Stimulated activated CD4-positive, alpha-beta T cell treated with anti-CD3 and anti-CD28 coated beads, Interleukin-12 subunit alpha, Interleukin-12 subunit beta, amount 100 ng/mL, for 24 hours (primary cell): Measurements from ENCODE around the gene PKP1.

Experiments used
- DNase-seq, 2 experiments: peaks; one replicate each; pipeline ENCODE4 v3.0.0-alpha.2; 2020; ENCODE audit warnings: low read depth in 2 of 2

PKP1 gene

GRCh38 chr1:201350884-201351283 lies 67.6 kb downstream of the PKP1 start:
- DNase-seq = no peak

DNA sequence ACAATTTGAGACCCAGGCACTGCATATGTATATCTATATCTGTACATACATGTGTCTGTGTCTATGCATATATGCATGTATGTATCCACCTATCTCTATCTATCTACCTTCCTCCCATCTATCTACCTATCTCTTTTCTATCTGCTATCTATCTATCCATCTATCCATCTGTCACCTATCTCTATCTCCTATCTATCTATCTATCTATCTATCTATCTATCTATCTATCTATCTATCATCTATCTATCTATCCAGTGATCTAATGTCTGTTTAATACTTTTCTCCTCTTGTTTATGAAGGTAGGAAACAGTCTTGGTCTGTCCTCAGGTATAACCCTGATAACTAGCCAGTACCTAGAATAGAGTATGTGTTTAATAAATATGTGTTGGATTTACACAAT lies 68.3 kb downstream of the PKP1 start:
- no peak for DNase-seq

DNA sequence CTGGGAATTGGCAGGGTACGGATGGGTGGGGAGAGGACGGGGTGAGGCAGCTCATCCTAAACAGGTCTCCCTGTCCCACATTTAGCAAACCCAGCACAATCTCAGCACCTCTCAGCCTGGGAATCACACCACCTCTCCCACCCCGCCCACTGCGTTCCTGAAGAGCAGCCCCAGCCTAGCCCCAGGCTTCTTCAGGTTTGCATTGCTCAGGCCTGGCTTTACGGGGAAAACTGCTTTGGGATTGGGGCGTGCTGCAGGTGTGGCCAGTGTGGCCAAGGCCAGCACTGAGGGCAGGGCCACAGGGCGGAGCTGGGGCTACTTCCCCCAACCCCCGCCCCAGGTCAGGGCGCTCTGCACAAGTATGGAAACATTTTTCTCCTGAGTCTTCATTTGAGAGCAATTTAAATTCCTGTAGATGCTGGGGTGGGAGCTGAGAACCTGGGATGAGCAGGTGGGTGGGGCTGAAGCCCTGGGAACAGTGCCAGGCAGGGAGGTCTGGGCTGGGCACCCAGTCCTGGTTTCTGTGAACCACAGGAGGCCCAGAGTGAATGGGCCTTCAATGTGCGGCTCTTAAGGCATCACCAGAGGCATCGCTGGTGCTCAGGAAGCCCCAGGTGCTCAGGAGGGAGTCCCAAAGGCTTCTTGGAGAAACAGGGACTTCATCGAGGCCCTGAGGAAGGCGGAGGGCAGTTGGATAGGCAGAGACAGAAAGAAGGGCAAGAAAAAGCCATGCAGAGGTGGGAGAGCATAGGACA lies 70.1 kb downstream of the PKP1 start:
- no peak for DNase-seq

GRCh38 chr1:201354151-201354900 lies 71.0 kb downstream of the PKP1 start:
- DNase-seq = no peak

- no peak for DNase-seq
These were observed 71.6 kb downstream of the PKP1 start for GRCh38 chr1:201354901-201355295.

DNA sequence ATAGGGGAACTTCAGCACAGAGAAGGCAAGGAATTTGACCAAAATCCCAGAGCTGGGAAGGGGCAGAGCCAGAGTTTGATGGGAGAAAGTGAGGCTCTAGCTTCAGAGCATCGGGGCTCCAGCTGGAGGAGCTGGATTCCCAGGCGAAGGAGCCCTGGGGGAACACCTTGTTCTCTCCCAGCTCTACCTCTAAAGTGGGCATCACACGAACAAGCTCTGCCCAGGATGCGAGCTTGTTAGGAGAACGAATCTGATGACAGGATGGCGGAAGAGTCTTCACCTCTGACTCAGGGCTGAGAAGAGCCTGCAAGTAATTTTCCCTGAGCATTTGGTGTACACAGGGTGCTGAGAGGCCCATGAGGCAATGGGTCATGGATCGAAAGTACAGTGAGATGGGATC lies 72.2 kb downstream of the PKP1 start:
- DNase-seq = no peak

GRCh38 chr1:201356236-201356635 lies 72.9 kb downstream of the PKP1 start:
- no peak for DNase-seq

DNA sequence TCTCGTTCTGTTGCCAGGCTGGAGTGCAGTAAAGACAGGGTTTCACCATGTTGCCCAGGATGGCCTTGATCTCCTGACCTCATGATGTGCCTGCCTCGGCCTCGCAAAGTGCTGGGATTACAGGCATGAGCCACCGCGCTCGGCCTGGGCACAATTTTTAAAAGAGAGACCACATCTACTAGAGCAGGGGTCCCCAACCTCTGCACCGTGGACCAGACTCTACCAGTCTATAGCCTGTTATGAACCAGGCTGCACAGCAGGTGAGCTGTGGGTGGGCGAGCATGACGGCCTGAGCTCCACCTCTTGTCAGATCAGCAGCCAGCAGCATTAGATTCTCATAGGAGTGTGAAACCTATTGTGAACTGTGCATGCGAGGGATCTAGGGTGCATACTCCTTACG lies 73.4 kb downstream of the PKP1 start:
- DNase-seq = no peak

- DNase-seq = no peak
These were observed 73.9 kb downstream of the PKP1 start for GRCh38 chr1:201357211-201357610.

DNA sequence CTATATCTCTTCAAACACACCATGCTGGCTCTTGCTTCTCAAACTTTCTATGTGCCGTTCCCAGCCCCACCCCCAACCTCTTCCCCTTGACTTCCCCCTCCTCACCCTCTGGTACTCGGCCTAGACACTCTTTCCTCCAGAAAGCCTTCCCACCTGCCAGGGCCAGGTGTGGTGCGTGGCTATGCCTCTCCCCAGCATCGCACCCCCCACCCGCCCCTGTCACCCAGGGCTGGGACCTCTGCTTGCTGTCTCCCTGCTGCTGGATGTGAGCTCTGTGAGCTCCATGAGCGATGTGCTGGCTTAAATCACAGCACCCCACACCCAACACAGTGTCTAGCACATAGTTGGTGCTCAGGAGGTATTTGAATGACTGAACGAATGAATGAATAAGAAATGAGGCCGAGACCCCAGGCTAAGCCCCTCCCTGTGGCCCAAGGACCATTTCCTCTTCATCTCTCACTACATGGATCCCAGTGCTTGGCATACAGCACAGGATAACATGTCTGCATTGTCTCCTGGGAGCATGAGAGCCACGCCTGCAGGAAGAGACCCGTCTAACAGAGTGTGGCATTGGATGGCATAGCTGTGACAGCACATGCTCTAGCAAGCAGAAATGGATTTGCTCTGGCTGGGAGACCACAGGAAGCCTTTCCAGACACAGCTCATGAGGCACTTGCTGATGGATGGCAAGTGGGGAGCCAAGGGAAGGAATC lies 74.5 kb downstream of the PKP1 start:
- no peak for DNase-seq

- no peak for DNase-seq
These were observed 75.3 kb downstream of the PKP1 start for GRCh38 chr1:201358596-201358995.

DNA sequence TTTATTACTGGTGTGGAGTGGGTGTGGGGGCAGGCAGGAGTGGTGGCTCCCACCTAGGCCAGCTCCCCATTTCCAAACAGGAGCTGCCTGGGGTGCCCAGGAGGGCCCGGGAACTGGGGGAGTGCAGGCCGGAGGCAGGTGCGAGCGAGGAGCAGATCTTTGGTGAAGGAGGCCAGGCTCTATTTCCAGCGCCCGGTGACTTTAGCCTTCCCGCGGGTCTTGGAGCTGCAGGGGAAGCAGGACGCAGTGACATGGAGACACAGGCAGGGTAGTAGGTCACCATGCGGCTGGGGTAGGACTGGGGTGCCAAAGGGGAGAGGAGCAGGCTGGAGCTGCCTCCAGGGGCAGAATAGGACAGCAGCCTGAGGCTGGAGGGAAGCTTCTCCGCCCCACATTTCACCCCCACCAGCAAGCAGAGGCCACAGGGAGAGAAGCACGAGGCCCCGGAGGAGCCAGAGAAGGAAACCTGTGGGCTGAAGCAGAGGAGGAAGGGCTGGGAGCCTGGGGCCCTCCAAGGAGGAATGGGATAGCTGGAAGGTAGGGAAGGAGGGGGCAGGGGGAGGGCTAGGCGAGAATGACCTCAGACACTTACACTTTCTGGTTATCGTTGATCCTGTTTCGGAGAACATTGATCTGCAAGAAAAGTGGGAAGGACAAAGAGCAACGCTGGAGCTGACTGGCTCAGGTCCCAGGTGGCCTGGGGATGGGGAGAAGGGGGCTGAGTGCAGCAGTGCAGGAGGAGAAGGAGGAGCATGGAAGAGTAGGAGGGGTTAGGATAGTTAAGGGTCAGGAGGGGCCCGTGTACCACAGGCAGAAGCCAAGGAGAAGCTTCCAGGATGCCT lies 75.9 kb downstream of the PKP1 start:
- no peak for DNase-seq

DNA sequence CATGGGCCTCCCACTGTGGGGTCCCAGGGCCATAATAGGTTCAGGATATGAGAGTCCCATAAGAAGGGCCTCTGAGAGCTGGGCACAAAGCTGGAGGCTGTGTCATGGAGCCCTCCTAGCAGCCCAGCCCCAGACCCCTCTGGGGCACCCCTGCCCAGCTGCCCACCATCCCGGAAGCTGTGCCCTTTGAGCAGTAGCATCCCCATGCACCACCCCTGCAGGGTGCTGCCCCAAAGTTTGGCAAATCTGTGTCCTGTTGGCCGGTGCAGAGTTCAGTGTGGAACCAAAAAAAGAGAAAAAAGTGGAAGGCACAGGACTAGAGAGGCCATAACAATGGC lies 76.5 kb downstream of the PKP1 start:
- DNase-seq = no peak

DNA sequence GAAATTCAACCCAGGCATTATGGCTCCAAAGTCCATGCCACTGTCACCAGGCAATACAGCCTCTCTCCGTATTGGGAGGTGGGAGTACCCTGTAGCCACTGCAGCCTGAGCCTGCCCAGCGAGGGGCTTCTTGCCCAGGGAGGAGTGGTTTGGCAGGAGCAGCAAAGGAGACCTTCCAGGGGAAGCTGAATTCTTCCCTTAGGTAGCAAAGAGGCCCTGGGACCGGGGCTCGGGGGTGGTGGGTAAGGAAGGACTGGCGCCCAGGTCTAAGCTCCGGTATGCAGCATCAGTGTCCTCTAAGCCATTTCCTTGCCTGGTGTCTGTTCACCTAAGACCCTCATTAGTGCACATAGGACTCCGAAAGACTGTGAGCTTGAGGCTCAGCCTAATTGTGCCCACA lies 77.2 kb downstream of the PKP1 start:
- DNase-seq = no peak

DNA sequence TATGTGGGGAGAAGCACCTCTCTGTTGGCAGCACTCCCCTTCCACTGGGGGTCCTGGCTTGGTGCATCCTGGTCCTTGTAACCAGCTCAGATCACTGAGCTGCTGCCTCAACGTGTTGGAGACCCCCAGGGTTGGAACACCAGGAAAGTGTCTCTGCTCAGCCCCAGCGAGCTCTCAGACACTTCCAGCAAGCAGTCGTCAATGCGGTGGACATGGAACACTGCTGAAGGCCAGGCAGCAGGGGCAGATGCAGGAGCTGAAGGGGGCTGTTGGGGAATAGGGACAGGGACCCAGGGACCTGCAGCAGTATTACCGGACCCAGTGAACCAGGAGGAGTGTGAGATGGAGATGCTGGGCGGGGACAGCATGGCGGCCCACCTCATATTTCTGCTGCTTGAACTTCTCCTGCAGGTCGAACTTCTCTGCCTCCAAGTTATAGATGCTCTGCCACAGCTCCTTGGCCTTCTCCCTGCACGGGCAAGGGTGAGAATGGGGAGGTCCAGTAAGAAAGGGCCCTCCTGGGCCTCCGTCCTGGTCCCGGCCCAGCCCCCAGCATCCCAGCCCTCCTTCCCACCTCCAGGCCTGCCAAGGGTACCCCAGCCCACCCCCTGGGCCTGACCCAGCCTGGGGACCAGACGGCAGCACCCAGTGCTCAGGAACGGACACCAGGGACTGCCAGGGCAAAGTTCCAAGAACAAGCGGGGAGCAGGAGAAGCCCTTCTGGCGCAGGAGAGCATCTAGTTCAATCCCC lies 77.8 kb downstream of the PKP1 start:
- no peak for DNase-seq

GRCh38 chr1:201361652-201362504 lies 78.6 kb downstream of the PKP1 start:
- peak; percentile 2 to 24 for DNase-seq

DNA sequence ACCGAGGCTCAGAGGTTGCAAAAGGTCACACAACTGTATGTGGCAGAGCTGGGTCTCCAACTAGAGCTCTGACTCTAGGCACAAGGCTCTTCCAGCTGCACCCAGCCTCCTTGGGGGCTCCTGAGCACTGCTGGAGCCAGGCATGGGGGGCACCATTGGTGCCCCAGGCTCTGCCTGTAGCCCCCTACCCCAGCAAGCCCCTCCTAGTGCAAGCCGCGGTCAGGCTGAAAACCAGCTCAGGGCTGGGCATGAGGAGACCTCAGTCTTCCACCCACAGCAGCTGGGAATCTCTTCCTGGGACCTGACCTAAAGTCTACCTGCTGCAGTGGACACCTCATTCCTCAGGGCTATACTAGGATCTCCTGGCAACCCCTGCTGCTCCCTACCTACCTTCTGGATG lies 79.6 kb downstream of the PKP1 start:
- DNase-seq = no peak

DNA sequence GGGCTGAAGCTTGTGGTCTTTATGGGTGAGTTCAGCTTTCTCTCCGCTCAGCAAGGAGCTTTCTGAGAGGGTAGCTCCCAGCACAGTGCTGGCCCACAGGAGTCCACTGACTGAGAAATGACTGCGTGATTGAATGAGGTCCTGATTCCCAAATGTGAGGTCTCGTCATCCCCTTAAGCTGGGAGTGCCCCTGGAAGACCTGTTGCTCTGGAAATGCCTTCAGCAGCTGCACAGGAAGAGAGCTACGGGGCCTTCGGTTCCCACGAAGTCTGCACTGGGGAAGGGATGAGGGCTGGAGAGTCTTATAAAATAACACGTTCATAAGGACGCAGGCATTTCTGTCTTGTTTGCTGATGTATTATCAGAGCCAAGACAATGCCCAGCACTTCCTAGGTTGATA lies 80.2 kb downstream of the PKP1 start:
- DNase-seq = no peak

- DNase-seq = no peak
These were observed 81.5 kb downstream of the PKP1 start for GRCh38 chr1:201364808-201365105.

GRCh38 chr1:201365251-201365650 lies 81.9 kb downstream of the PKP1 start:
- DNase-seq = no peak

DNA sequence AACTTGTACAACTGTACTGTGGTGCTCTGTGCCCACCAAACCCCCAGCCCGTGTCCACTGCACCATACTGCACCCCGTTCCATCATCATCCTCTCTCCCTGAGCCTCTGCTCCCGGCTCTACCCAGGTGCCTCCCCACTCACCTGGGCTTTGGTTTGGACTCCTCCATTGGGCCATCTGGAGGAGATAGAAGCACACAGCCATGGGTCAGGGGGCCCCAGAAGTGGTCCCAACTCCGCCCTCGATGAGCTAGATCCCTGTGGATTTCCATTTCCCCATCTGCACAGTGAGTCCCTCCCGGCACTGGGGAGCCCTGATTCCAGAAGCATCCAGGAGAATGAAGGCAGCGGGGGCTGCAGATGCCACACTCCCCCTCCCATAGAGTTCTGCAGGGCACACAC lies 83.4 kb downstream of the PKP1 start:
- no peak for DNase-seq
